Progenitor cell of endocrine pancreas (in vitro differentiated cells): ENCODE results near the gene GCM1. TPM values are rescaled to one million over a fixed set of nuclear protein-coding genes. Genes with fewer than 3 reads are reported as not detected.

Experiments used
- DNase-seq: peaks from one replicate; pipeline ENCODE4 v3.0.0; 2021; ENCODE audit warnings: low spot score; ENCODE audit not compliant: unreplicated experiment
- H3K27ac Mint-ChIP-seq: 2 replicates; pipeline ENCODE4 v1.8.0; 2021; ENCODE audit warnings: mild to moderate bottlenecking, moderate library complexity, mixed read lengths
- H3K27me3 Mint-ChIP-seq: 2 replicates; pipeline ENCODE4 v1.8.0; 2021; ENCODE audit warnings: mixed read lengths
- H3K36me3 Mint-ChIP-seq: 2 replicates; pipeline ENCODE4 v1.8.0; 2022; ENCODE audit warnings: mixed read lengths; ENCODE audit not compliant: insufficient read depth
- H3K4me1 Mint-ChIP-seq: 2 replicates; pipeline ENCODE4 v1.8.0; 2021; ENCODE audit warnings: low read depth, mixed read lengths
- H3K4me3 Mint-ChIP-seq: 2 replicates; pipeline ENCODE4 v1.8.0; 2021; ENCODE audit warnings: low read depth, mild to moderate bottlenecking, moderate library complexity, mixed read lengths
- H3K9me3 Mint-ChIP-seq: 2 replicates; pipeline ENCODE4 v1.8.0; 2021; ENCODE audit warnings: low read depth, mixed read lengths
- CTCF ChIP-seq: fragments of 200-600 bp; sonication (generic); IDR thresholded peaks from one replicate; pipeline ENCODE4 v1.5.0; 2021; ENCODE audit warnings: antibody characterized with exemption, mild to moderate bottlenecking; ENCODE audit not compliant: unreplicated experiment
- total RNA-seq: library from RNA; stranded (reverse); gene quantifications from 2 replicates; pipeline ENCODE4 v1.2.1, GENCODE V29; 2021

GCM1 gene
- total RNA-seq, 1 donor from 2014 or later = not detected

GRCh38 chr6:53111865-53112264 is 36.8 kb downstream of the GCM1 start:
- no peak for TF ChIP-seq CTCF
- Mint-ChIP-seq H3K27ac (no peak overlapping the region), H3K4me3 (no peak overlapping the region), H3K9me3 (peaks cover 6% of the 10 kb centered on the region), H3K27me3 (no peaks in the 10 kb centered on the region), H3K4me1 (peaks cover 25% of the 10 kb centered on the region), H3K36me3 (no peaks in the 10 kb centered on the region)
- DNase-seq = no peak

GRCh38 chr6:53109612-53110011 is 39.0 kb downstream of the GCM1 start:
- Mint-ChIP-seq H3K27ac (no peak overlapping the region), H3K4me3 (no peak overlapping the region), H3K36me3 (no peaks in the 10 kb centered on the region), H3K27me3 (no peaks in the 10 kb centered on the region), H3K9me3 (no peaks in the 10 kb centered on the region), H3K4me1 (peaks cover 25% of the 10 kb centered on the region)
- DNase-seq = no peak
- no peak for TF ChIP-seq CTCF

- Mint-ChIP-seq H3K4me1 (peaks cover 13% of the 10 kb centered on the region), H3K36me3 (peaks cover 2% of the 10 kb centered on the region), H3K4me3 (no peak overlapping the region), H3K27ac (no peak overlapping the region), H3K9me3 (no peaks in the 10 kb centered on the region), H3K27me3 (no peaks in the 10 kb centered on the region)
- TF ChIP-seq CTCF = no peak
- DNase-seq = no peak
Measured at GRCh38 chr6:53107091-53107490, 41.5 kb downstream of the GCM1 start.

- no peaks in the 10 kb centered on the region for H3K9me3 Mint-ChIP-seq
- no peak overlapping the region for H3K4me3 Mint-ChIP-seq
- H3K36me3 Mint-ChIP-seq = peaks cover 7% of the 10 kb centered on the region
- H3K4me1 Mint-ChIP-seq = peaks cover 8% of the 10 kb centered on the region
- no peak overlapping the region for H3K27ac Mint-ChIP-seq
- no peak for DNase-seq
- no peak for TF ChIP-seq CTCF
- no peaks in the 10 kb centered on the region for H3K27me3 Mint-ChIP-seq
Measured at GRCh38 chr6:53104916-53105315, 43.7 kb downstream of the GCM1 start.

GRCh38 chr6:53103993-53104675 is 44.5 kb downstream of the GCM1 start:
- TF ChIP-seq CTCF = no peak
- H3K27ac Mint-ChIP-seq = no peak overlapping the region
- no peaks in the 10 kb centered on the region for H3K27me3 Mint-ChIP-seq
- H3K36me3 Mint-ChIP-seq = peaks cover 7% of the 10 kb centered on the region
- H3K4me3 Mint-ChIP-seq = no peak overlapping the region
- H3K9me3 Mint-ChIP-seq = no peaks in the 10 kb centered on the region
- H3K4me1 Mint-ChIP-seq = peaks cover 8% of the 10 kb centered on the region
- DNase-seq = no peak
